Parathyroid adenoma (tissue), 2 donors: ENCODE results near the gene TMEM208.
A peak's percentile ranks its signal among the peaks of the same experiment; 100 is the strongest.

Source experiments
- H2AFZ ChIP-seq: fragments of 300-600 bp; sonication (generic); one replicate; pipeline ENCODE4 v1.7.0; 2017; ENCODE audit warnings: antibody characterized with exemption, mild to moderate bottlenecking
- H3K27ac ChIP-seq: fragments of 300-600 bp; sonication (generic); one replicate; pipeline ENCODE4 v1.7.0; 2017
- H3K27me3 ChIP-seq: fragments of 300-600 bp; sonication (generic); one replicate; pipeline ENCODE4 v1.7.0; 2017; ENCODE audit warnings: low read length; ENCODE audit not compliant: control insufficient read depth, insufficient read depth
- H3K36me3 ChIP-seq: fragments of 300-600 bp; sonication (generic); one replicate; pipeline ENCODE4 v1.7.0; 2017; ENCODE audit warnings: low read length; ENCODE audit not compliant: control insufficient read depth, insufficient read depth
- H3K4me1 ChIP-seq: fragments of 300-600 bp; sonication (generic); one replicate; pipeline ENCODE4 v1.7.0; 2017; ENCODE audit warnings: control low read depth
- H3K4me2 ChIP-seq: fragments of 300-600 bp; sonication (generic); one replicate; pipeline ENCODE4 v1.7.0; 2017; ENCODE audit warnings: low read length
- H3K4me3 ChIP-seq: fragments of 300-600 bp; sonication (generic); one replicate; pipeline ENCODE4 v1.7.0; 2017; ENCODE audit warnings: low read depth, low read length
- H3K79me2 ChIP-seq: fragments of 300-600 bp; sonication (generic); one replicate; pipeline ENCODE4 v1.7.0; 2017; ENCODE audit warnings: control low read depth
- H3K9ac ChIP-seq: fragments of 300-600 bp; sonication (generic); one replicate; pipeline ENCODE4 v1.7.0; 2017; ENCODE audit warnings: mild to moderate bottlenecking
- H3K9me3 ChIP-seq: fragments of 300-600 bp; sonication (generic); one replicate; pipeline ENCODE4 v1.7.0; 2017; ENCODE audit warnings: low read length; ENCODE audit not compliant: control insufficient read depth
- TF ChIP-seq, protein P1 (sequence below): fragments of 300-600 bp; sonication (generic); IDR thresholded peaks from one replicate; pipeline ENCODE4 v1.7.0; 2017; ENCODE audit warnings: antibody characterized with exemption, mild to moderate bottlenecking
- donor health status: primary hyperparathyroidism.

TMEM208 gene

GRCh38 chr16:67238806-67239470, 12.0 kb downstream of the TMEM208 start:
- TF ChIP-seq, protein P1, sequence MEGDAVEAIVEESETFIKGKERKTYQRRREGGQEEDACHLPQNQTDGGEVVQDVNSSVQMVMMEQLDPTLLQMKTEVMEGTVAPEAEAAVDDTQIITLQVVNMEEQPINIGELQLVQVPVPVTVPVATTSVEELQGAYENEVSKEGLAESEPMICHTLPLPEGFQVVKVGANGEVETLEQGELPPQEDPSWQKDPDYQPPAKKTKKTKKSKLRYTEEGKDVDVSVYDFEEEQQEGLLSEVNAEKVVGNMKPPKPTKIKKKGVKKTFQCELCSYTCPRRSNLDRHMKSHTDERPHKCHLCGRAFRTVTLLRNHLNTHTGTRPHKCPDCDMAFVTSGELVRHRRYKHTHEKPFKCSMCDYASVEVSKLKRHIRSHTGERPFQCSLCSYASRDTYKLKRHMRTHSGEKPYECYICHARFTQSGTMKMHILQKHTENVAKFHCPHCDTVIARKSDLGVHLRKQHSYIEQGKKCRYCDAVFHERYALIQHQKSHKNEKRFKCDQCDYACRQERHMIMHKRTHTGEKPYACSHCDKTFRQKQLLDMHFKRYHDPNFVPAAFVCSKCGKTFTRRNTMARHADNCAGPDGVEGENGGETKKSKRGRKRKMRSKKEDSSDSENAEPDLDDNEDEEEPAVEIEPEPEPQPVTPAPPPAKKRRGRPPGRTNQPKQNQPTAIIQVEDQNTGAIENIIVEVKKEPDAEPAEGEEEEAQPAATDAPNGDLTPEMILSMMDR = no peak
- H3K36me3 ChIP-seq = no peaks in the 10 kb centered on the region
- no peak overlapping the region for H2AFZ ChIP-seq
- H3K9ac ChIP-seq = no peak overlapping the region
- H3K27me3 ChIP-seq = no peaks in the 10 kb centered on the region
- no peak overlapping the region for H3K4me3 ChIP-seq
- no peaks in the 10 kb centered on the region for H3K4me1 ChIP-seq
- no peaks in the 10 kb centered on the region for H3K9me3 ChIP-seq
- no peak overlapping the region for H3K27ac ChIP-seq
- peaks cover 2% of the 10 kb centered on the region for H3K79me2 ChIP-seq
- H3K4me2 ChIP-seq = no peak overlapping the region

DNA sequence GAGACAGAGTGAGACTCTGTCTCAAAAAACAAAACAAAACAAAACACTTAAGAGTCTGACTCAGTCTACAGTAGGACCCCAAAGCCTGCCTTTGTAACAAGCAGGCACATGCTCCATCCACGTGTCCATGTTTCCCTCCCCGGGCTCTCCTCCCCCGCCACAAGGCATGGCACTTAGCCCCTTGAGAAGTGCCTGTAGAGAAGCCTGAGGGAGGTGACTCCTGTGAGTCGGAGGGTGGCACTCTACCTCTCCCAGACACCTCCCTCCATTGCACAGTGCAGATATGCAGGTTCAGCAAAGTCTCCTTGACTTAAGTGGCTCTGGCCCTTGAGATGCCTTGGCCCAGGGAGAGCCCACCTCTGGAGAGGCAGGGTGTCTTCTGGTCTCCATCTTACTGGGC, 13.6 kb downstream of the TMEM208 start:
- Histone ChIP-seq H3K4me1 (peaks cover under 1% of the 10 kb centered on the region), H3K4me3 (no peak overlapping the region), H3K4me2 (no peak overlapping the region), H3K36me3 (no peaks in the 10 kb centered on the region), H3K9me3 (no peaks in the 10 kb centered on the region), H2AFZ (no peak overlapping the region), H3K79me2 (peaks cover 2% of the 10 kb centered on the region), H3K27ac (no peak overlapping the region), H3K9ac (no peak overlapping the region), H3K27me3 (no peaks in the 10 kb centered on the region)
- TF ChIP-seq, protein P1 = no peak

- Histone ChIP-seq H2AFZ (no peak overlapping the region), H3K9me3 (no peaks in the 10 kb centered on the region), H3K27ac (peak overlapping the region; percentile 21), H3K36me3 (no peaks in the 10 kb centered on the region), H3K27me3 (no peaks in the 10 kb centered on the region), H3K4me1 (peaks cover 5% of the 10 kb centered on the region), H3K79me2 (peaks cover 2% of the 10 kb centered on the region), H3K4me2 (no peak overlapping the region), H3K4me3 (no peak overlapping the region), H3K9ac (no peak overlapping the region)
- TF ChIP-seq, protein P1 = no peak
These were observed 14.3 kb downstream of the TMEM208 start for GRCh38 chr16:67241008-67241900.

- H3K9ac ChIP-seq = no peak overlapping the region
These were observed 15.3 kb downstream of the TMEM208 start for GRCh38 chr16:67242138-67242730.

More at GRCh38 chr16:67242138-67242730, 15.3 kb downstream of the TMEM208 start:
- no peak overlapping the region for H3K4me2 ChIP-seq
- H3K36me3 ChIP-seq = no peaks in the 10 kb centered on the region
- H2AFZ ChIP-seq = no peak overlapping the region
- H3K79me2 ChIP-seq = peaks cover 2% of the 10 kb centered on the region
- TF ChIP-seq, protein P1 = no peak
- peaks cover 5% of the 10 kb centered on the region for H3K4me1 ChIP-seq
- H3K4me3 ChIP-seq = no peak overlapping the region
- peak overlapping the region; percentile 21 for H3K27ac ChIP-seq
- no peaks in the 10 kb centered on the region for H3K27me3 ChIP-seq
- no peaks in the 10 kb centered on the region for H3K9me3 ChIP-seq
